HuH-7.5 (cell line): Measurements from ENCODE around the gene OR8D4.
"Not testable (repeated sequence)": the region's sequence is repeated elsewhere in the genome, so short reads cannot be mapped to it uniquely, and the experiment has no call there.

Experiments used
- DNase-seq: peaks from one replicate; pipeline ENCODE4 v3.0.0; 2011; ENCODE audit warnings: low spot score

OR8D4 gene

DNA sequence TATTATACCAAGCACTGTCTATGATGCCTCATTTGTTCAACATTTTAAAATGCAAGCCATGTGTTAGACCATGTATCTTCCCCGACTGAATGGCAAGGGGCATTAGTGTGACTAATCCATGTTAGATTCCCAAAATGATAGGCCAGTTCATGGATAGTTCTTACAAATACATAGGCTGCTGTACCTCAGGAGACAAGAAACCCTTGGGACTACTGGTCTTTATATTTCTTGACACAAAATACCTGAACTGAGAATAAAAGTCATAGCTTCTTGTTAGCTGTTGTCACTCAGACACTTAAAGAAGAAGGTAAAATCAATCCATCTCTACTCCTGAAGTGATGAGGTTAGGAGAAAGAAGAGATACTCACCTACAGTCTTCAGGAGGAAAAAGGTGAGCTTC lies at the start of gene OR8D4:
Gene OR8D4 (plus strand): TSS at position 301 of the 400 bp plus-strand sequence. CDS start 4,265 bp downstream, outside the sequence.
- DNase-seq: no peak

DNA sequence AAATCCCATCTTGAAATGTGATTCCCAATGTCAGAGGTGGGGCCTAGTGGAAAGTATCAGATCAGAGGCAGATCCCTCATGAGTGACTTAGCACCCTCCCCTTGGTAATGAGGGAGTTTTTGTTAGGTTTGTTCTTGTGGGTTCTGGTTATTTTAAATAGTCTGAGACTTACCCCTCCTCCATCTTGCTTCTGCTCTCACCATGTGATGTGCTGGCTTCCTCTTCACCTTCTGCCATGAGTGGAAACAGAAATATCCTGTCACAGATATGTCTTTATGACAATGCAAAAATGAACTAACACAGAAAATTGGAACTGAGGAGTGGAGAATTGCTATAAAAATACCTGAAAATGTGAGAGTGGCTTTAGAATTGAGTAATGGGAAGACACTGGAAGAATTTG lies 49.6 kb upstream of the OR8D4 start:
- no peak for DNase-seq

DNA sequence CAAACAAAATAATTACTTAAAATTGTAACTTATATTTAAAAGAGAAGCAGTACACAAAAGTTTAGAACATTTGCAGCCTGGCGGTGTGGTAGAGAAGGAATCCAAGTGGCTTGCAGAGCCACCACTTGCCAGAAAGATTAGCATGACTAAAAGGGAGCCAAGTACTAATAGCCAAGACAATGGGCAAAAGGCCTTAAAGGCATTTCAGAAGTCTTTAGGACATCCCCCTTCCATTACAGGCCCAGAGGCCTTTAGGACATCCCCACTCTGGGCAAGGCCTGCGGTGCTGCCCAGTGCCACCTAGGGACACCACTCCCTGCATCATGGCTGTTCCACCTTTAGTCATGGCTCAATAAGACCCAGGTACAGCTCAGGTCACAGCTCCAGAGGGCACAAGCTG lies 48.9 kb upstream of the OR8D4 start:
- DNase-seq: no peak

DNA sequence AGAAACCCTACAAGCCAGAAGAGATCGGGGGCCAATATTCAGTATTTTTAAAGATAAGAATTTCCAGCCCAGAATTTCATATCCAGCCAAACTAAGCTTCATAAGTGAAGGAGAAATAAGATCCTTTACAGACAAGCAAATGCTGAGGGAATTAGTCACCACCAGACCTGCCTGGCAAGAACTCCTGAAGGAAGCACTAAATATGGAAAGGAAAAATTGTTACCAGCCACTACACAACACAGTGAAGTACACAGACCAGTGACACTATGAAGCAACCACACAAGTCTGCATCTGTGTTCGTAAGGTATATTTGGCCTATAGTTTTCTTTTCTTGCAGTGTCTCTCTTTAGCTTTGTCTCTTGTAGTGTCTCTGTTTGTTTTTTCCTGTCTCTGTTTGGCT lies 45.5 kb upstream of the OR8D4 start:
- no peak for DNase-seq

DNA sequence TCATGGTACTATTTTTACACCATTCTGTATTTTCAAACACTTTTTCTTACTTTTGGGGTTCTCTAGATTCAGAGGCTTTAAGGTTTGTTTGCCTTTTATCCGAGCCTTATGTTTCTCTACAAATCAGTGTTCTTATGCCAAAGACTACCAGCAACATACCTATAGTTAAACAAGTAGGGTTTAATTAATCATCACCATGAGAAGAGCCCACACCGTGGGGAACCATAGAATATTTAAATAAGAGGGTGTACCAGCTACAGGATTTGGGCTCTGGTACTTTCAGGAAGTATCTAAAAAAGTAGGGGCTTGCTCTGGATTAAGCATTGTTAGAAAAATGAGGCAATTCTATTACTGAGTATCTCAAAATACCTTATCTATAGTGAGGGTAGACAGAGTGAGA lies 42.2 kb upstream of the OR8D4 start:
- no peak for DNase-seq

DNA sequence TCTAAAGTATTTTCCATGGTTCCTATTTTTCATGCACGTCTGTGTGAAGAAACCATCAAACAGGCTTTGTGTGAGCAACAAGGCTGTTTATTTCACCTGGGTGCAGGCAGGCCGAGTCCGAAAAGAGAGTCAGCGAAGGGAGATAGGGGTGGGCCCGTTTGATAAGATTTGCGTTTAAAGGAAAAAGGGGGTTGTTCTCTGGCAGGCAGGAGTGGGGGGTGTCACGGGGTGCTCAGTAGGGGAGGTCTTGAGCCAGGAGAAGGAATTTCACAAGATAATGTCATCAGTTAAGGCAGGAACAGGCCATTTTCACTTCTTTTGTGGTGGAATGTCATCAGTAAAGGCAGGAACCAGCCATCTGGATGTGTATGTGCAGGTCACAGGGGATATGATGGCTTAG lies 36.7 kb upstream of the OR8D4 start:
- DNase-seq: not testable (repeated sequence)

DNA sequence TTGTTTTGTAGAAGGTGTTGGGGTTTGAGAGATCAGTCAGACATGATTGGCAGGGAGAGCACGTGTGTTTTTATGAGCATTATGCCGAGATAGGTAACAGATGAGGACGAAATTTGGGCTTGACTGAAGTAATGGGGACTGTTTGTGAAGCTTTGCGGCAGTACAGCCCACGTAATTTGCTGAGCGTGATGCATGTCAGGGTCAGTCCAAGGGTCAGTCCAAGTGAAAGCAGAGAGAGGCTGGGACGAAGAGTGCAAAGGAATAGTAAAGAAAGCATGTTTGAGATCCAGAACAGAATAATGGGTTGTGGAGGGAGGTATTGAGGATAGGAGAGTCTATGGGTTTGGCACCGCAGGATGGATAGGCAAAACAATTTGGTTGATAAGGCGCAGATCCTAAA lies 34.2 kb upstream of the OR8D4 start:
- not testable (repeated sequence) for DNase-seq

DNA sequence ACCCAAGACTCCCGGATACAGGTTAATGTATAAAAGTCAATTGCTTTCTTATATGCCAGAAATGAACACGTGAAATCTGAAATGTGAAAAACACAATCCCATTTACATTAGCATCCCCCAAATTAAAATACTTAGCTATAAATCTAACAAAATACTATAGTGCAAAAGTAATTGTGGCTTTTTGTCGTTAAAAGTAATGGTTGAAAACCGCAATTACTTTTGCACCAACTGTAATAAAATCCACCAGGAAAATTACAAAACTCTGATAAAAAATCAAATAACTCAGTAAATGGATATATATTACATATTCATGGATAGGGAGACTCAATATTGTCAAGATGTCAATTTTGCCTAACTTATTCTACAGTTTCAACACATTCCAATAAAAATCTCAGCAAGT lies 21.1 kb upstream of the OR8D4 start:
- no peak for DNase-seq

DNA sequence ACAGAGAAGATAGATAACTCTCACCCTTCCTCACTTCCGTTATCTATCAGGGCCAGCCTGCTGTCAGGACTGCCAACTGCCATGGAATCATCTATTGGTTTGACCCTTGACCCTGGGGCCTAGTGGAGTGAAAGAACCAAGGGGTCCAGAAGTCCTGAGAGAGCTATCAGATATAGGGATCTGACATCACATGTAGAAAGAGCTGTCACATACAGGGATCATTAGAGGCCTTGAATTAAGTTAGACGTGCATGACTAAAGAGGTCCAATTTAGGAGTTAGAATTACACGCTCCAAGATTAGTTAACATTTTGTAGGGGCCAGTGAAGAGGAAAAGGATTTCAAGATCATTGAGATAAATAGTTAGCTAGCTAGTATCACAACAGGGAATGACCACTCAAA lies 16.4 kb upstream of the OR8D4 start, which contains the start of gene TMEM225:
Gene TMEM225 (minus strand): TSS at position 101 of the 400 bp plus-strand sequence. CDS start 245 bp downstream, outside the sequence.
- DNase-seq: no peak

DNA sequence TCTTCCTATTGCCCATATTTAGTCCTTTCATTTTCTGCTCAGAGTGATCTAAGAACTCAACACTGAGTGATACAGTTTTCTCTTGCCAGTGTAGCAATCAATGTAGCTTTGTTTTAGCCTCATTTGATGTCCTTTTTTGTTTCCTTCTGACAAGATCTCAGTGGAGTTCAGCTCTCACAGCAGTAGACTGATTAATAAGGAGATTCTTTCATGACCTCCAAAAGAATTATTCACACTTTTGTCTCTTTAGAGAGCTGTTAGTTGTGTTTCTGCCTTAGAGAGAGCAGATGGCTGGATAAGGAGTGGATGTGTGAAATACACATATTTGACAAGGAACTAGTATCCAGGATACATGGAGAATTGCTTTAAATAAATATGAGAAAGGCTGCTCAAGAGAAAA lies 9.9 kb upstream of the OR8D4 start:
- no peak for DNase-seq

DNA sequence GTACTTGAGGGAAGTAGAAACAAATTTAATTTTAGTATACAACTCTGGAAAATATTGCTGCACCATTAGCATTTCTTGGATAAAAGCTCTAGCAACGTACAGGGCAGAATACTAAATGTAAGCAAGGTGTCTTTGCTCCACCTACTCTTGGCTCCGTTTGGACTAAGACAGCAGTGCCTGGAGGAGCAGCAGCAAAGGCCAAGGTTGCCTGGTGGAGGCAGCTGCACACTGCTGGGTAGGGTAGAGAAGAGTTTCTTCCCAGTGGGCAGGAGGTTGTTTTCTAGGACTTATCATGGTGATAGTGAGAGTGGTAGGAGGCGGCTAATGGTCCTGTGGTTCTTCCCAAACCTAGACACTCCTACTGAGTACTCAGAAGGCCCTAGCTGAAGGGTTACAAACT lies 2.2 kb upstream of the OR8D4 start:
- no peak for DNase-seq

DNA sequence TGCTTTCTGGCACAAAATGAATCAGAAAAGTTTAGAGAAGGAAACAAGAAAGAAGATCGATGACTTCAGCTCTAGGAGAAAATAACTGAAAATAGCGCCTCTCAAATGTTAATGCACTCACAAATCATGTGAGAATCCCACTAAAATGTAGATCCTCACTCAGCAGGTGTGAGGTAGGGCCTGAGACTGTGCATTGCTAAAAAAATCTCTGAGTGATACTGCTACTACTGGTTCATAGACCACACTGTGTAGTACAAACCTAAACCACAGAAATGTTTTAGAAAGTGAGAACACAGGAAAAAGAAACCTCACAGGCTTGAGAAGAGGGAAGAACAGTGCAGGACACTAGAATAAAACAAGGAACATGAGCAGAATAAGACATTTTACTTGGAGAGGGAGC lies 2.0 kb downstream of the OR8D4 start:
- DNase-seq: no peak

DNA sequence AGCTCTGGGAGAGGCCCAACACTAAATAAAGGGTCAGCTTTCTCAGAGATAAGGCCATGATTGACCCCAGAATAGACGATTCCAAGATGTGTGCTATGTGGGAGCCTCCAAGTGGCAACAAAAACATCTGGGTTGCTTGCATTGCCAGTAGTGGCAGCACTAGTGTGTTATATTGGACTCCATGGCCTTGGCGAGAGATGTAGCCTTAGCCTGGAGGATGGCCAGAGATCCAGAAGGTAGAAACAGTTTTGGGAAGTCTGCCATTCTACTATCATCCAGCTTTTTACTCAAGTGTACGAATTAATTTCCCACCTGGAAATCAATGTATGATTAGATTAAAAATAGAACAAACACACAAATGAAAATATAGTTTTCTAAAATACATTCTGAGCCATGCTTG lies 3.0 kb downstream of the OR8D4 start:
- no peak for DNase-seq

DNA sequence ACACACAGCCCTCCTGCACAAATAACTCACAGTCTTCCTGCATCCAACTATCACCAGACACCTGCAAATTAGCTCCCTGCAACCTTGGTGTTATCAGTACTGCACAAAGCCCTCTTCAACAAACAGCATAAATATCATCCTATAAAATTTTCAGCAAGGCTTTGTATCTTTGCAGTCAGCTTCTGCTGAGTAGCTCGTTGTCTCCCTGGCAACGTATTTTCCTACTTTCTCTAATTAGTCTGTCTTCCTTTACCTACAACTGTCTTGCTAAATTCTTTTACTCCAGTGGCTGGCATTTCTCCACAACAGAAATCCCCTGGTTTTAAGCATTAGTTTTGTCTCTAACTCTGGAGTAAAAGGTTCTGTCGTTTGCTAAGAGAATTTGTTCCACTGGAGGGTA lies 3.9 kb downstream of the OR8D4 start:
- no peak for DNase-seq

DNA sequence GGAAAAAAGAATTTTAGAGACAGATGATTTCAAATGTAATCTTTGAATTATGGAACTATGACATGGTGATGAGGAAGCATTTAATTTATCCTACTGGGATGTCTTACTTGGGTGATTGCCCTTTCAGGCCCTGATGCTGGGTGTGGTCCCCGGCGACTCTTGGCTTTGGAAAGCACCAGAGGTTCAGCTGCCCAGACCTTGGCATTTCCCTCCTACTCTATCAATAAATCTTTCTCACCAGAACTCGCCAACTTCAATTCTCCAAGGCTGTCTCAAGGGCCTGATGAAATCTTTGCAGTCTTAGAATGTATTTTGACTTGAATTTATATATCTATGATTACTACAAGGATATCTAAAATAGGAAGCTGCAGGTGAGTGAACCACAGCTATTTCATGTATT lies 19.0 kb downstream of the OR8D4 start:
- no peak for DNase-seq

DNA sequence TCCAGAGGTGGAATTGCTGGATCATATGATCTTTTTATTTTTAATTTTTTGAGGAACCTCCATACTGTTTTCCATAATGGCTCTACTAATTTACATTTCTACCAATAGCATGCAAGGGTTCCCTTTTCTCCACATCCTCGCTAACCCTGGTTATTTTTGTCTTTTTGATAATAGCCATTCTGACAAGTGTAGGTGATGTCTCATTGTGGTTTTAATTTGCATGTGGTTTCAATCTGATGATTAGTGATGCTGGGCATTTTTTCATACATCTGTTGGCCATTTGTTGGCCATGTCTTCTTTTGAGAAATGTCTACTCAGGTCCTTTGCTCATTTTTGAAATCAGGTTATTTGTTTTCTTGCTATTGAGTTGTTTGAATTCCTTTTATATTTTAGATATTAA lies 22.1 kb downstream of the OR8D4 start:
- DNase-seq: no peak

DNA sequence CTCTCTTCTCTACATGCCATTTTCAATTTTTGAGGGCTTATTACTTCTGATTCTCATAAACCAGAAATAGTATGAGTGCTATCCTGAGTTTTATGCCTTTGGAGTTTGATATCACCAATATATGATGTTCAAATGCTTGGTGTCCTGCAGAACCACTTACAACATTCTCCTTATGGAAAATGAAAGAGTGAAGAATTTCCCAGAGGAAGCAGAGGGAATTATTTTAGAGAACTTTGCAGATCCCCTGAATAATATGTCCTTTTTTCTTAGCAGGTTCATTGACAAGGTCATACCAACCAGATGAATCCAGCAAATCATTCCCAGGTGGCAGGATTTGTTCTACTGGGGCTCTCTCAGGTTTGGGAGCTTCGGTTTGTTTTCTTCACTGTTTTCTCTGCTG lies 37.4 kb downstream of the OR8D4 start, which contains the start of gene OR4D5:
Gene OR4D5 (plus strand): TSS at position 301 of the 400 bp plus-strand sequence. CDS start 0 bp downstream, at position 301.
- no peak for DNase-seq

DNA sequence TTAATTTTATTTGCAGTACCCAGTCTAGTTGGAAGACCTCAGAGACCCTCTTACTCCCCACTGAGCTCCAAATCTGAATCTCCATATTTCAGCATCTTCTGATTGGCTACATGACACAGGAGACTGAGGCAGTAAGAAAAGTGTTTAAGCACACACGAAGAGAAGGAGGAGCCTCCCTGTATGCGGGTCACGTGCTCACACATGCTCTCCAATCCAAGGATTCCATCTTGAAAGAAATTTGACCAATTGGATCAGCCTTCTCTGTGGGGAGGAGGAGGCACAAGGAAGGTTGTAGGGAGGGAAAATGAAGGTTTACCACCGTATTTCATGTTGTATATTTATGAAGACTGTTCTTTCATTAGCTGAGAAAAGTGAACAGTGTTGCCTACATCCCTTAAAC lies 40.4 kb downstream of the OR8D4 start:
- no peak for DNase-seq

DNA sequence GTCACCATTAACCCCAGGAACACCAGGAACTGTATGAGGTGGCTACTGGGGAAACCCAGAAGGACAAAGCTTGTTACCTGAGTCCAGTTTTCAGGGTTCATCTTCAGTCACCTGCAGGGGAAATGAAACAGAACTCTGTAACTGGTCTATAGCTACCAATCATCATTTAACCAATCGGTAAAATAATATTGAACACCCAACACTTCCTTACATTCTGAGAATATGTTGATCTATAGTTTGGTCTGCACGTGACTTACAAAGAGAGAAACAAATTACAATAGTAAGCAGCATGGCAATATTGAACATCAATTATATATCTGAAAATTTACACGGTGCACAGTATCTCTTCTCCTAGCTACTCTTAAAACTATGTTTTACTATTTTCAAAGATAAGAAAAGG lies 41.8 kb downstream of the OR8D4 start, which contains the start of gene OR6T1:
Gene OR6T1 (minus strand): TSS at position 101 of the 400 bp plus-strand sequence. CDS start 0 bp downstream, at position 101.
- DNase-seq: no peak

DNA sequence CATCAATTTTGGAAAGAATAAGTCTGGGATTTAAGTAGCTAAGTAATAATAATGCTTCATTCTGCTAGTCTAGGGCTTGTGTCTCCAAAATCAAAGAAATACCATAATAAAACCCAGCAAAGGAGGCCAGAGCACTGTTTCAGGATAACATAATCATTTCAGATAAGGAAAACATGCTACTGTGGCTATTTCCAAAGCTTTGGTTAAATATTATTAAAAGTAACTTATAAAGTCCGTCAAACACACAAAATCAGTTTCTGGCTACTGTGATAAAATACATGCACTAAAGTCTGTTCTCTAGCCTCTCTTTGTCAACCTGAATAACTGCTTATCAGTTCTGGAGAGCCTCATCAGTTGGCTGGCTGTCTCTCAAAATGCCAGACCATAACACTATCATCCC lies 43.2 kb downstream of the OR8D4 start:
- no peak for DNase-seq

DNA sequence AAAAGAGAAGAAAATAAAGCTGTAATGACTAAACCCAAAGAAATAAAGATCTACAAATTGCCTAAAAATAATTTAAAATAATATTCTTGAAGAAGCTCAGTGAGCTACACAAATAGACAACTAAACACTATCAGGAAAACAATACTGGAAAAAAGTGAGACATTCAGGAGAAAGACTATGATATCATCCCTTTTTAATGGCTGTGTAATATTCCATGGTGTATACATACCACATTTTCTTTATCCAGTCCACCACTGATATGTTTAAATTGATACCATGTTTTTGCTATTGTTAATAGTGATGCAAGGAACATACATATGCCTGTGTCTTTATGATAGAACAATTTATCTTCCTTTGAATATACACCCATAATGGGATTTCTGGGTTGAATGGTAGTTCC lies 54.8 kb downstream of the OR8D4 start:
- no peak for DNase-seq
